Adrenal gland (tissue), 12 donors: ENCODE measurements around the gene EFCAB8. TPM values are rescaled to one million over a fixed set of nuclear protein-coding genes. Genes with fewer than 3 reads are reported as not detected.

Experiments used
- DNase-seq, 7 donors: peaks; one replicate each; pipeline ENCODE4 v3.0.0-alpha.2; 2019 to 2020
- H3K27ac ChIP-seq, 5 donors: fragments of 200-600 bp; sonication (generic) in 4 of 5; 1 replicate in 3 of 5; 2 replicates in 2 of 5; pipeline versions ENCODE4 v1.5.1 to v1.8.0; 2016 to 2020; ENCODE audit warnings: mild to moderate bottlenecking in 1 of 5
- H3K27me3 ChIP-seq: fragments of 200-600 bp; 2 replicates; pipeline ENCODE4 v1.8.0; 2021
- H3K36me3 ChIP-seq, 2 donors: fragments of 200-600 bp; replicated peaks in 1 of 2; 1 replicate in 1 of 2; 2 replicates in 1 of 2; pipeline versions ENCODE4 v1.5.1 to v1.8.0; 2018 to 2022
- H3K4me1 ChIP-seq, 2 donors: fragments of 200-600 bp; replicated peaks in 1 of 2; 1 replicate in 1 of 2; 2 replicates in 1 of 2; pipeline versions ENCODE4 v1.5.1 to v1.8.0; 2018 to 2021
- H3K4me3 ChIP-seq, 4 donors: fragments of 200-600 bp; sonication (generic) in 3 of 4; one replicate each; pipeline ENCODE4 v1.5.1; 2016 to 2018
- H3K9me3 ChIP-seq, 3 donors: fragments of 200-600 bp; sonication (generic) in 1 of 3; replicated peaks in 1 of 3; 1 replicate in 2 of 3; 2 replicates in 1 of 3; pipeline versions ENCODE4 v1.5.1 to v1.8.0; 2016 to 2021
- CTCF ChIP-seq, 6 experiments: fragments of 450-650 bp in 4 of 6; fragments of 200-600 bp in 2 of 6; sonication (generic) in 1 of 6; IDR thresholded peaks; 1 replicate in 5 of 6; 2 replicates in 1 of 6; pipeline versions ENCODE4 v1.5.1 to v1.8.0; 2016 to 2021; ENCODE audit warnings: antibody characterized with exemption in 6 of 6, mild to moderate bottlenecking in 2 of 6, moderate library complexity in 1 of 6
- POLR2A ChIP-seq, 2 donors: fragments of 450-650 bp; IDR thresholded peaks; one replicate each; pipeline ENCODE4 v1.6.1; 2017; ENCODE audit warnings: antibody characterized with exemption in 2 of 2, mild to moderate bottlenecking in 2 of 2, moderate library complexity in 1 of 2
- WGBS, 4 donors: extraction: QIAGEN DNeasy Blood & Tissue Kit in 2 of 4; methylation state at CpG; one replicate each; pipeline versions ENCODE4 v1.1.5 to v1.1.7; 2013 to 2017; 5-methylcytosine and 5-hydroxymethylcytosine counted together
- intact Hi-C, 2 donors: fragments of 100-400 bp; cut with DNase I; formaldehyde crosslinking; loops; one replicate each; pipeline versions ENCODE4 v1.14.1 to v1.15.0; 2022 to 2023
- polyA plus RNA-seq, 3 donors: library from polyadenylated mRNA; stranded (reverse); fragments of 200-250 nt in 2 of 3; fragments of 350-450 nt in 1 of 3; fragmentation: Illumina TruSeq in 1 of 3; extraction: RNeasy Lipid Tissue Mini Kit (QIAGEN cat#74804) in 1 of 3; gene quantifications; one replicate each; pipeline ENCODE4 v1.2.3, GENCODE V29; 2013 to 2014
- total RNA-seq, 9 donors: library from RNA; depleted of rRNA in 4 of 9; stranded (reverse); fragments of >200 nt in 4 of 9; fragments of 120-200 nt in 1 of 9; fragmentation: NEBNext Ultra II Directional in 1 of 9; extraction: Animal tissue kit (Norgen Biotek cat#: 25700) in 1 of 9; gene quantifications; one replicate each; pipeline versions ENCODE4 v1.1.0 to v1.2.4, GENCODE V29; 2013 to 2023
- donor health status: healthy with polysubstance abuse.
- donor health status: Bipolar disorder and iron deficiency.
- donor health status: DM: yes; HTN: yes; CAD: no.
- donor health status: DM: no; HTN: no; CAD: no.
- donor health status: DM: no; HTN: no; CAD: no.
- donor health status: DM: yes; HTN: yes; CAD: no.

Gene EFCAB8
- total and polyA plus RNA-seq, 12 donors, result 0.03 to 0.40 (median 0.06) TPM; not detected in 8

GRCh38 chr20:32917191-32917950 is 58.6 kb downstream of the EFCAB8 start:
- H3K9me3 ChIP-seq, result peaks cover 0 to 12% (median 0%) of the 10 kb centered on the region in 3 donors
- intact Hi-C loops, result no loop called here
- H3K27ac ChIP-seq, result no peak overlapping the region
- no peak for DNase-seq
- H3K36me3 ChIP-seq, result no peaks in the 10 kb centered on the region
- WGBS, 4 donors, result 69 to 80% (median 75%) methylated on average over 5 to 9 of the region's 9 CpGs
- H3K4me3 ChIP-seq, result no peak overlapping the region
- TF ChIP-seq CTCF (IDR thresholded peaks at IDR 0.05) (no peak), POLR2A (IDR thresholded peaks at IDR 0.05) (no peak)
- peaks cover 3% of the 10 kb centered on the region for H3K27me3 ChIP-seq
- no peaks in the 10 kb centered on the region for H3K4me1 ChIP-seq

- DNase-seq, result no peak
- intact Hi-C loops, result no loop called here
- H3K4me3 ChIP-seq, result no peak overlapping the region
- 66 to 84% (median 71%) methylated on average over 5 to 12 of the region's 12 CpGs for WGBS, 4 donors
- H3K36me3 ChIP-seq, result no peaks in the 10 kb centered on the region
- no peak overlapping the region for H3K27ac ChIP-seq
- H3K27me3 ChIP-seq, result peaks cover 3% of the 10 kb centered on the region
- no peaks in the 10 kb centered on the region for H3K4me1 ChIP-seq
- H3K9me3 ChIP-seq, result peaks cover 0 to 12% (median 0%) of the 10 kb centered on the region in 3 donors
- TF ChIP-seq POLR2A (IDR thresholded peaks at IDR 0.05) (no peak), CTCF (IDR thresholded peaks at IDR 0.05) (no peak)
Measured at GRCh38 chr20:32918296-32918695, 59.6 kb downstream of the EFCAB8 start.

GRCh38 chr20:32918751-32919150 is 60.0 kb downstream of the EFCAB8 start:
- intact Hi-C loops, result no loop called here
- Histone ChIP-seq H3K4me1 (no peaks in the 10 kb centered on the region), H3K4me3 (no peak overlapping the region), H3K36me3 (no peaks in the 10 kb centered on the region), H3K9me3 (peaks cover 0 to 12% (median 0%) of the 10 kb centered on the region in 3 donors), H3K27me3 (peaks cover 3% of the 10 kb centered on the region), H3K27ac (no peak overlapping the region)
- DNase-seq, result no peak
- WGBS, 4 donors, result 55 to 89% (median 69%) methylated on average over 1 of the region's 1 CpG
- TF ChIP-seq CTCF (IDR thresholded peaks at IDR 0.05) (no peak), POLR2A (IDR thresholded peaks at IDR 0.05) (no peak)

- Histone ChIP-seq H3K36me3 (no peaks in the 10 kb centered on the region), H3K4me3 (no peak overlapping the region), H3K27me3 (peaks cover 3% of the 10 kb centered on the region), H3K4me1 (no peaks in the 10 kb centered on the region), H3K9me3 (peaks cover 0 to 12% (median 0%) of the 10 kb centered on the region in 3 donors), H3K27ac (no peak overlapping the region)
- intact Hi-C loops, result no loop called here
- DNase-seq, result no peak
- TF ChIP-seq CTCF (IDR thresholded peaks at IDR 0.05) (no peak), POLR2A (IDR thresholded peaks at IDR 0.05) (no peak)
- 74 to 84% (median 81%) methylated on average over 12 of the region's 12 CpGs for WGBS, 4 donors
Measured at GRCh38 chr20:32920066-32920465, 61.3 kb downstream of the EFCAB8 start.
